ENCODE results near the gene PAK1IP1. TPM values are rescaled to one million over a fixed set of nuclear protein-coding genes. Genes with fewer than 3 reads are reported as not detected.
"Not testable (repeated sequence)": the region's sequence is repeated elsewhere in the genome, so short reads cannot be mapped to it uniquely, and the experiment has no call there.

PAK1IP1 gene
- total RNA-seq, 2 donors from 2014 or later: 20.3 TPM

DNA sequence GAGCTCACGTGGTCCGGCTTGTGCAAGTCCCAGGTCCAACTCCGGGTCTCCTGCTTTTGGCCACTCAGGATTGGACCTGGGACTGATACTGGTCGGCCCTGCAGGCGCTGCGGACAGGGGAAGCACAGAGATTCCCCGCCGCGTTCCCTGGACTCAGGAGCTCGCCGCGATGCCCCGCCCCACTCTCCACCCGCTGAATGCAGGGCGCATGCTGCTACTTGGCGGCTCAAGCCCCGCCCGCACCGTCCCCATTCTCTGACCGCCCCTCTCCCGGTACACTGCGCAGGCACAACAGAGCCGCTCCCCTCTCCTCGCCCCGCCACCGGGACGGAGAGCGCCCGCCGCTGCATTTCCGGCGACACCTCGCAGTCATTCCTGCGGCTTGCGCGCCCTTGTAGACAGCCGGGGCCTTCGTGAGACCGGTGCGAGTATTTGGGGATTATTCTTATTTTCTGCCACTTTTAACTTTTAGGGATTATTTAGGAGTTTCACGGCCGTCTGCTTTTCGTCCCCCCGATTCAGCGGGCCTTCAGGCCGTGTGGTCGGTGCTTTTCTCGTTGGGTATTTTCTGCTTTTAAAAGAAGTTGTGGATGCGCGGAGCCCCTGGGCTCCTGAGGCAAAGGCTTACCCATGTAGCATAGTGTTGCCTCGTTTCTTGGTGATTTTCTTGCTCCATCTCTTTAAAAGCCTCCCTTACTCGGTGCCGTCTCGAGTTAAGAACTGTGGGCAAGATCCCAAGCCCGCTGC, 28.2 kb downstream of the PAK1IP1 start, which contains the start of gene TMEM14C:
TMEM14C (plus strand) TSS at position 251 of the 747 bp plus-strand sequence. CDS start 1,544 bp downstream, outside the sequence.
- H3K27ac Mint-ChIP-seq: peak within 1 kb of the TSS; percentile 87 to 88
- H3K36me3 Mint-ChIP-seq: peaks cover 29 to 44% of the 10 kb centered on the region in 2 donors
- DNase-seq (ENCODE audit: low spot score in 2 of 2) (peak; percentile 87 to 94), ATAC-seq (peak; percentile 96 to 99)
- peaks cover 0 to 9% of the 10 kb centered on the region in 2 donors for H3K9me3 Mint-ChIP-seq

- no peak for DNase-seq (ENCODE audit: low spot score in 2 of 2)
- H3K36me3 Mint-ChIP-seq: peaks cover 31 to 42% of the 10 kb centered on the region in 2 donors
Observed at GRCh38 chr6:10723567-10723881, 28.8 kb downstream of the PAK1IP1 start.

GRCh38 chr6:10725044-10725443, 30.3 kb downstream of the PAK1IP1 start:
- ATAC-seq (no peak), DNase-seq (ENCODE audit: low spot score in 2 of 2) (no peak)
- Mint-ChIP-seq H3K9me3 (no peaks in the 10 kb centered on the region), H3K27ac (no peak overlapping the region), H3K36me3 (peaks cover 31% of the 10 kb centered on the region in 2 donors)

More at GRCh38 chr6:10723567-10723881, 28.8 kb downstream of the PAK1IP1 start:
- no peak for ATAC-seq
- H3K9me3 Mint-ChIP-seq: peaks cover 0 to 7% of the 10 kb centered on the region in 2 donors
- H3K27ac Mint-ChIP-seq: peak overlapping the region; percentile 87 to 88

- no peaks in the 10 kb centered on the region for H3K9me3 Mint-ChIP-seq
- peaks cover 31 to 37% of the 10 kb centered on the region in 2 donors for H3K36me3 Mint-ChIP-seq
- ATAC-seq (no peak), DNase-seq (ENCODE audit: low spot score in 2 of 2) (no peak)
- H3K27ac Mint-ChIP-seq: no peak overlapping the region
Observed at GRCh38 chr6:10725716-10726115, 30.9 kb downstream of the PAK1IP1 start.

DNA sequence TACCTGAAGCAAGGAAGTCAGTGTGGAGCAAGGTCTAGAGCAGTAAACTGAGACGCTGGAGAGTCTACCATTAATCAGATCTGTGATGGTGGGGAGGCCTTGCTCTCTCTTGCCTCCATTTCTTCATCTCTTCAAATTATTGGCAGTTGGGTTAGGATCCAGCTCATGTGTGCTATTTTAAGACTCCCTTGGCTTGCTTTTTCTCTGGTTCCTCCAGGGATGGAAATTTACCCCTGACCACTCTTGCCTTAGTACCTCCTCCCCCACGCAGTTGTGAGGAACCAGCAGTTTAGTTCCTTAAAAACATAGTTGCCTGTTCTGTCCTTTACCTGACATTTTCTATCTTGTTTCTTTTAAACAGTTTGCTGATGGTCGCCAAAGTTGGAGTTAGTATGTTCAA, 35.5 kb downstream of the PAK1IP1 start:
- Mint-ChIP-seq H3K27ac (no peak overlapping the region), H3K9me3 (no peaks in the 10 kb centered on the region), H3K36me3 (peaks cover 19 to 24% of the 10 kb centered on the region in 2 donors)
- no peak for DNase-seq (ENCODE audit: low spot score in 2 of 2)
- ATAC-seq: no peak

GRCh38 chr6:10733151-10733715, 38.5 kb downstream of the PAK1IP1 start:
- Mint-ChIP-seq H3K9me3 (no peaks in the 10 kb centered on the region), H3K36me3 (peaks cover 8 to 12% of the 10 kb centered on the region in 2 donors)
- peak in 1 of 2 donors; percentile 46 for ATAC-seq

GRCh38 chr6:10733863-10734262, 39.1 kb downstream of the PAK1IP1 start:
- H3K27ac Mint-ChIP-seq: peak overlapping the region; percentile 50 to 67
- peaks cover 7 to 12% of the 10 kb centered on the region in 2 donors for H3K36me3 Mint-ChIP-seq
- no peak for ATAC-seq
- DNase-seq (ENCODE audit: low spot score in 2 of 2): no peak
- no peaks in the 10 kb centered on the region for H3K9me3 Mint-ChIP-seq

More at GRCh38 chr6:10733151-10733715, 38.5 kb downstream of the PAK1IP1 start:
- DNase-seq (ENCODE audit: low spot score in 2 of 2): no peak
- peak overlapping the region; percentile 50 to 67 for H3K27ac Mint-ChIP-seq

DNA sequence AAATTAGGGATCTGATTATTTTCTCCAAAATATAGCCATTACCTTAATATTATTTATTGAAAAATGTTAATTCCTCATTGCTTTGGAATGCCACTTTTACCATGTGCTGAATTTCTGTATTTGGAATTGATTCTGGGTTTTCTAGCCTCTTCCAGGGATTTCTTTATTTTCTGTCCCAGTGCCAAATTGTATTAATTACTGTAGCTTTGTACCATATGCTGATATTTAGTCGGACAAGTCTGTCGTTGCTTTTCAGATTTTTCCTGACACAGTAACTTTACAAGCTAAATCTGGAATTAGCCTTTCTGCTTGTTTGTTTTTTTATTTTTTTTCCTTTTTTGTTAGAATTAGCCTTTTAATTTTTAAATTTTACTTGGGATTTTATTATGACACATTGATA, 42.0 kb downstream of the PAK1IP1 start:
- Mint-ChIP-seq H3K27ac (no peak overlapping the region), H3K36me3 (peaks cover 6 to 7% of the 10 kb centered on the region in 2 donors), H3K9me3 (no peaks in the 10 kb centered on the region)
- DNase-seq (ENCODE audit: low spot score in 2 of 2) (no peak), ATAC-seq (no peak)

DNA sequence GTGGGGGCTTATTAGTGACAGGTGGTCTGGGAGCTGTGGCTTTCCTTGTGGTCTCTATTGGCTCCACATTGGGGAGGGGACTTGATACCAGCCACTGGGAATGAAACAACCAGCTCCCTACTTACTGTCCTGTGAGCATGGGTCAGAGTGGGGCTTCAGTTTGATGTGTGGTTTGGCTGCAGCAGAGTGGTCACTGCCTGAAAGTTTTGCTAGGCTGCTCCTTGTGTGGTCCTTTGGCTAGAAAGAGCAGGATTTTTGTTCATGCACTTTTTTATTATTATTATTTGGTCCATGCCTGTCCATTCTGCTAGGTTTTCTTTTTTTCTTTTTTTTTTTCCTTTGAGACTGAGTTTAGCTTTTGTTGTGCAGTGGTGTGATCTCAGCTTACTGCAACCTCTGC, 45.3 kb downstream of the PAK1IP1 start:
- no peak for DNase-seq (ENCODE audit: low spot score in 2 of 2)
- Mint-ChIP-seq H3K9me3 (no peaks in the 10 kb centered on the region), H3K36me3 (no peaks in the 10 kb centered on the region), H3K27ac (no peak overlapping the region)
- ATAC-seq: no peak

DNA sequence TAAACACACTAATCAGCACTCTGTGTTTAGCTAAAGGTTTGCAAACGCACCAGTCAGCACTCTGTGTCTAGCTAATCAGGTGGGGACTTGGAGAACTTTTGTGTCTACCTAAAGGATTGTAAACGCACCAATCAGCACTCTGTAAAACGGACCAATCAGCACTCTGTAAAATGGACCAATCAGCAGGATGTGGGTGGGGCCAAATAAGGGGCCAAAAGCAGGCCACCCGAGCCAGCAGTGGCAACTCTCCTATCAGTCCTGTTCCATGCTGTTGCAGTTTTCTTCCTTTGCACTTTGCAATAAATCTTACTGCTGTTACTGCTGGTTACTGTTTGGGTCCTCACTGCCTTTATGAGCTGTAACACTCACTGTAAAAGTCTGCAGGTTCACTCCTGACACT, 46.9 kb downstream of the PAK1IP1 start:
- not testable (repeated sequence) for ATAC-seq; H3K36me3 Mint-ChIP-seq; H3K27ac Mint-ChIP-seq; DNase-seq (ENCODE audit: low spot score in 2 of 2); H3K9me3 Mint-ChIP-seq

DNA sequence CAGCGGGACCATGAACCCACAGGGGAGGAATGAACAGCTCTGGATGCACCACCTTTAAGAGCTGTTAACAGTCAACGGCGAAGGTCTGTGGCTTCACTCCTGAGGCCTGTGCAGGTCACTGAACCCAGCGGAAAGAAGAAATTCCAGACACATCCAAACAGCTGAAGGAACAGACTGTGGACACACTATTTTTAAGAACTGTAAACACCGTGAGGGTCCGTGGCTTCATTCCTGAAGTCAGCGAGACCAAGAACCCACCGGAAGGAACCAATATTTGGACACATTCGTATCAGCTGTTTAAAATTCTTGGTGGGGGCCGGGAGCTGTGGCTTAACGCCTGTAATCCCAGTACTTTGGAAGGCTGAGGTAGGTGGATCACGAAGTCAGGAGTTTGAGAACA, 47.5 kb downstream of the PAK1IP1 start:
- Mint-ChIP-seq H3K36me3 (peaks cover 8% of the 10 kb centered on the region in 2 donors), H3K27ac (no peak overlapping the region), H3K9me3 (no peaks in the 10 kb centered on the region)
- DNase-seq (ENCODE audit: low spot score in 2 of 2): no peak
- no peak for ATAC-seq

- no peak for DNase-seq (ENCODE audit: low spot score in 2 of 2)
- no peak for ATAC-seq
- Mint-ChIP-seq H3K36me3 (peaks cover 13 to 19% of the 10 kb centered on the region in 2 donors), H3K27ac (no peak overlapping the region), H3K9me3 (no peaks in the 10 kb centered on the region)
Observed at GRCh38 chr6:10743515-10743914, 48.7 kb downstream of the PAK1IP1 start.

DNA sequence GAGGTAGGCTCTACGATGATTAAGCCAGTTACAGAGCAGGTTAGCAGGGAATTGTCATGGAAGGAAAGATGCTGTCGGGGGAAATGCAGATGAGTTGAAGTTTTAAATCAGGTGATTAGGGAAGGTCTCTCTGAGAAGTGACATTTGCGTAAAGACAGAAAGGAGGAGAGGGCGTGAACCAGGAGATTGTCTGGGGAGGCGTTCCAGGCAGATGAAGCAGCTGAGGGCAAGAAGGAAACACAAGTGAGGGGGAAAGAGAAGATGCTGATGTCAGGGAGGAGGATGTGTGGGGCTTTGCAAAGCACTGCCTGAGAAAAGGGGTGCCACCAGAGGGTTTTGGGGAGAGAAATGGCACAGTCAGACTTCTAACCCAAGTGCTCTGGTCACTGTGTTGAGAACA, 50.3 kb downstream of the PAK1IP1 start:
- no peaks in the 10 kb centered on the region for H3K9me3 Mint-ChIP-seq
- ATAC-seq: no peak
- H3K27ac Mint-ChIP-seq: no peak overlapping the region
- DNase-seq (ENCODE audit: low spot score in 2 of 2): no peak
- peaks cover 13 to 19% of the 10 kb centered on the region in 2 donors for H3K36me3 Mint-ChIP-seq

- ATAC-seq: no peak
- H3K27ac Mint-ChIP-seq: peak overlapping the region; percentile 80 to 97
- no peak for DNase-seq (ENCODE audit: low spot score in 2 of 2)
- peaks cover 13 to 30% of the 10 kb centered on the region in 2 donors for H3K36me3 Mint-ChIP-seq
- no peaks in the 10 kb centered on the region for H3K9me3 Mint-ChIP-seq
Observed at GRCh38 chr6:10746915-10747250, 52.1 kb downstream of the PAK1IP1 start.

- peak; percentile 98 to 100 for DNase-seq (ENCODE audit: low spot score in 2 of 2)
- peak within 1 kb of the TSS; percentile 80 to 97 for H3K27ac Mint-ChIP-seq
- no peaks in the 10 kb centered on the region for H3K9me3 Mint-ChIP-seq
- ATAC-seq: peak; percentile 95 to 98
- peaks cover 13 to 30% of the 10 kb centered on the region in 2 donors for H3K36me3 Mint-ChIP-seq
Observed at GRCh38 chr6:10747251-10747972, 52.6 kb downstream of the PAK1IP1 start, which contains the start of gene TMEM14B. Gene TMEM14B (plus strand): TSS chr6:10747805. CDS start chr6:10749246, 1,441 bp downstream.

DNA sequence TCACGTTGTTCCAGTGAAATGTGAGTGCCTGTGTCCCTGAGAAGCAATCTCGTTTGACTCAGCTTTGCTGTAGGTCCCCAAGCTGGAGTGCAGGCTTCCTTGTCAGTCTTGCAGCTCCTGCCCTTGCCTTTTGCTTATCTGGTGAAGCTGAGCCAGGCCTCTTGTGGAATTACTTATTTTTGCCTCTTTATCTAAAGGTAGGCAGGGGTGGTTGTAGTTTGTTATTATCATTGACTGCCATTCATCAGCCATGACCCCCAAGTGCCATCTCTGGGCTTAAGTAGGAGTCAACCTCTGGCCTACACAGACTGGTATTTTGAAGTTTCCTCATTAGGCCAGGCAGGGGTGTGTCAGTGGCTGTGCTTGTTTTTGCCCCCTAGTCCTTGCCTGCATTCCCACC, 55.0 kb downstream of the PAK1IP1 start:
- DNase-seq (ENCODE audit: low spot score in 2 of 2) (no peak), ATAC-seq (no peak)
- Mint-ChIP-seq H3K27ac (peak overlapping the region in 1 of 2 donors; percentile 97), H3K9me3 (no peaks in the 10 kb centered on the region), H3K36me3 (peaks cover 25 to 44% of the 10 kb centered on the region in 2 donors)

GRCh38 chr6:10750568-10750967, 55.8 kb downstream of the PAK1IP1 start:
- Mint-ChIP-seq H3K36me3 (peaks cover 33 to 45% of the 10 kb centered on the region in 2 donors), H3K27ac (peak overlapping the region in 1 of 2 donors; percentile 97)
- not testable (repeated sequence) for ATAC-seq; H3K9me3 Mint-ChIP-seq; DNase-seq (ENCODE audit: low spot score in 2 of 2)

Data from activated naive CD4-positive, alpha-beta T cell treated with anti-CD3 and anti-CD28 coated beads, Interleukin-2, amount 50 U/mL, for 72 hours (primary cell).